ENCODE results near the gene PLD3. TPM values are rescaled to one million over a fixed set of nuclear protein-coding genes. Genes with fewer than 3 reads are reported as not detected.
"Not testable (repeated sequence)": the region's sequence is repeated elsewhere in the genome, so short reads cannot be mapped to it uniquely, and the experiment has no call there.

PLD3 gene
- total RNA-seq, 1 experiment from 2014 or later: 211 TPM

- DNase-seq (ENCODE audit: low read depth): no peak
Observed at GRCh38 chr19:40389404-40390083, 41.0 kb downstream of the PLD3 start.

GRCh38 chr19:40390084-40390742 lies 41.7 kb downstream of the PLD3 start, which contains the start of gene HIPK4:
Gene HIPK4 (minus strand): TSS chr19:40390181. CDS start chr19:40389902, 279 bp downstream.
- DNase-seq (ENCODE audit: low read depth): no peak

DNA sequence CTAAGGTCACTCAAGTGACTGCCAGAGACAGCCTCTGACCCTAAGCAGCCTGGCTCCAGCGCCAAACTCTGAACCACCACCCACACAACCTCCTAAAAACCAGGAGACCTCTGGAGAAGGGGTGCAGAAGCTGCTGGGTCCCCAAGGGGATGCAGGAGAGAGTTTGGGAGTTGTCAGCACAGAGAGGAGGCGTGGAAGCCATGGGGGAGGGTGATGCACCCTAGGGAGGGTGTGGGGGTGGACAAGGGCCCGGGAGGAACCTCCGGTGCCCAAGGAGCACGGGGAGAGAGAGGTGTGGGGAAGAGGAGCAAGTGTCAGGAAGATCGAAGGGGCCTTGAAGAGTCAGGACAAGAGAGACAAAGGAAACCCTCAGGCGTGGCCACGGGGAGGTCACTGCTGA lies 43.6 kb downstream of the PLD3 start:
- DNase-seq (ENCODE audit: low read depth): no peak

- DNase-seq (ENCODE audit: low read depth): no peak
Observed at GRCh38 chr19:40392894-40393517, 44.5 kb downstream of the PLD3 start.

DNA sequence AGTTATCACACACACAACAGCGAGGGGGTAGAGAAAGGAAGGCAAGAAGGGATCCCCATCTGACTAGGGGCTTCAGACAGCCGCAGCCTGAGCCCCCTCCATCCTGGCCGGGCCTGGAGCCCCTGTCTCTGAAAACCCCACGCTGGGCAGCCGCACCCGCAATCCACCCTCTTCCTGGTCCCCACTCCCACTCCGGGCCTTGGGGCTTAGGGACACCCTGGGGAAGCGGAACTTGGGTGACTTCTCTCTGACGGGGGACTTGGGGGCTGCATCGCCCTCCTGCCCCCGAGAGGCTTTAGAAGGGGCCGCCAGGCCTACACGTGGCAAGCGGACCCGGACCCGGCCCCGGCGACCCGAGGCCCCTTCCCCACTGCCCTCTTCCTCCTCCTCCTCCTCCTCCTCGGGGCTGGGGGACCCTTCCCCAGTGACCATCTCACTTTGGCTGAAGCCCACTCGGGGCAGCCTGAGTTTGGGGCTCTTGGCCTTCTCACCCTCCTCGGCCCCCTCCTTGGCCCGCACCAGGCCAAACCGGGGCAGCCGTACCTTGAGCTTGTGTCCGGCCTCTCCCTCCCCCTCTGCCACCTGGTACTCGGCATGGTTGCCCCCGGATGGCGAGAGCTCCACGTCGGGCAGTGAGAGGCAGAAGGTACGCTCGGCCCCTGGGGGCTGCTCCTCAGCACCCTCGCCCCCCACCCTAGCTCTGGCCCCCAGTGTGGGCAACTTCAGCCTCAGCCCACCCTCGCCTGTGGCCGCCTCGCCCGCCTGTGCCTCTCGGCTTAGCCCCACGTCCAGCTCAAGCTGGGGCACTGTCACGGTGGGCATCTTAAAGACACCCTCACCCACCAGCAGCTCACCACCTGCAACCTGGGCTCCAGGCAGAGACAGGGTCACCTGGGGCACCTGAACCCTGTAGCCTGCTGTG lies 45.7 kb downstream of the PLD3 start:
- DNase-seq (ENCODE audit: low read depth): no peak

DNA sequence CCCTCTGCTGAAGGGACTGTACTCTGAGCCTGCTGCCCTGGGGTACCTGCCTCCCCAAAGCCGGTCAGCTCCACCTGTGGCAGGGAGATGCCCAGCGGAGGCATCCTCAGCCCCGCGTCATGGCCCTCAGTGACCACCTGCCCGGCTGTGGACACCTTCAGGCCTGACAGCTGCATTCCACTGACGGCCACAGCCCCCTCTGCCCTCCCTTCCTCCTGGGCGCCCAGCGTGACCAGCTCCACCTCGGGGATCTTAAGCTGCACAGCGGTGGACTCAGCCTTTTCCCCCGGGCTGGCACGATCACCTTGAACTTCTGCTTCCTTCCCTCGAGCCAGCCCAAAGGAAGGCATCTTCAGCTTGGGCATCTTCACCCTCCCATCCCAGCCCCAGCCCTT lies 46.3 kb downstream of the PLD3 start:
- no peak for DNase-seq (ENCODE audit: low read depth)

GRCh38 chr19:40395956-40396355 lies 47.5 kb downstream of the PLD3 start:
- no peak for DNase-seq (ENCODE audit: low read depth)

- no peak for DNase-seq (ENCODE audit: low read depth)
Observed at GRCh38 chr19:40396886-40397567, 48.5 kb downstream of the PLD3 start.

DNA sequence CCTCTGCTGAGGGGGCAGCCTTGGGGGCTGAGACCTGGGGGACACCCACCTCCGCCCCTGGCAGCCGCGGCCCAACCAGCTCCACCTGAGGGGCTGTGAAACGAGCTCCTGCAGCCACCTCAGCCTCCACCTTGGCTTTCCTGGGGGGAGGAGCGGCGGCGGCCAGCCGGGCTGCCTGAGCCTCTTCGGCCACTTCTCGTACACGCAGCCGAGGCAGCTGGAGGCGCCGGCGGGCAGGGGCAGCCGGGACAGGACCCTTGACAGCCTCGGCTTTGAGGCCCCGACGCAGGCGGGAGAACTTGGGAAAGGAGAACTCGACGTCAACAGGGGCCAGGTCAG lies 49.0 kb downstream of the PLD3 start:
- no peak for DNase-seq (ENCODE audit: low read depth)

GRCh38 chr19:40398417-40399131 lies 50.1 kb downstream of the PLD3 start:
- DNase-seq (ENCODE audit: low read depth): no peak

DNA sequence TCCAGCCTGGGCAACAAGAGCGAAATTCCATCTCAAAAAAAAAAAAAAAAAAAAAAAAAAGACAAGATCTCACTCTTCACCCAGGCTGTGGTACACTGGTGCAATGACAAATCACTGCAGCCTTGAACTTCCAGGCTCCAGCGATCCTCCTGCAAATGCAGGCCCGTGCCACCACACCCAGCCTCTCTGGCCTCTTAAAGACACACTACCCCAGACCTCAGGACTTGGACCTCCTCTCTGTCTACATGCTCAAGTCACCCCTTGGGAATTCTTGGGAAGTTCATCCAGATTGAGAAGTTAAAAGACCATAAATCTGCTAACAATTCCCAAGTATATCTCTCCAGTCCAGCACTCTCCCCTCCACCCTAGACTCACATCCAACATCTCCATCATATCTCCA lies 52.1 kb downstream of the PLD3 start:
- no peak for DNase-seq (ENCODE audit: low read depth)

GRCh38 chr19:40403262-40403984 lies 54.9 kb downstream of the PLD3 start:
- DNase-seq (ENCODE audit: low read depth): peak; percentile 87

- no peak for DNase-seq (ENCODE audit: low read depth)
Observed at GRCh38 chr19:40407714-40408597, 59.5 kb downstream of the PLD3 start.

GRCh38 chr19:40408598-40408925 lies 60.1 kb downstream of the PLD3 start:
- not testable (repeated sequence) for DNase-seq (ENCODE audit: low read depth)

DNA sequence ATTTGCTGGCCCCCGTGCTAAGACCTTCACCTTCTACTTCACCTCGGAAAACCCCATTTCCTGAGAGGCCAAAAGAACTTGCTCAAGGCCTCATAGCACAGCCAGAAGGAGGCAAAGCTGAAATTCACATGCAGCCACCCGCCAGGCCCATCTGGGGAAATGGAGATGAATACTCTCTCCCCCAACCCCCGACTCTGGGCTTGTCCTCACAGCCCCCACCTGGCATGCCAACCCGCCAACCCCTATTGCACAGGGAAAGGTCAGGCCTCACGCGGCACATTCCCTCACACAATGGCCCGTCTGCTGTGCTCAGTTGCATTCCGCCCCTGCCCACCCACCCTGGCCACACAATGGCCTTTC lies 61.5 kb downstream of the PLD3 start:
- DNase-seq (ENCODE audit: low read depth): no peak

GRCh38 chr19:40411125-40411842 lies 62.8 kb downstream of the PLD3 start:
- DNase-seq (ENCODE audit: low read depth): no peak

DNA sequence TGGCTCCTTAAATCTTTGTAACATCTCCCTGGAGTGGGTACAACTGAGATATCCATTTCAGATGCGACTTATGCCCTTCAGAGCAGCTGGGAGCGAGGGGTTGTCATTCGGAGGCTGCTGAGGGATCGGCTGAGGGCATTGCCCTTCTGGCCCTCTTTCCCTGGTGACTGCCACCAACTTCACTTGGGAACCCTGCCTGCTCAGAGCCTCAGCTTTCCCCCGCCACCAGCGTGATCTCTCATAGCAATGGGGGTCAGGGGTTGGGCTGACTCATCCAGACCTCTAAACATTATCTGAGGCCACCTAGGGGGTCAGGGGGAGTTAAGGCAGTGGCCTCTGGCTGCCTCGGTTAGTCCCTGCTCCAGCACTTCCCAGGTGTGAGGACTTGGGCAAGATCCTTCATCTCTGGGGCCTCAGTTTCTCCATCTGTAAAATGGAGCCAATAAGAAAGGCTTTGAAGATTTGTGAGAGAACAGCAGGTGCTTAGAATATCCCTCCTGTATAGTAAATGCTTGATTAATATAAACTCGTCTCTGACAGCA lies 63.5 kb downstream of the PLD3 start:
- DNase-seq (ENCODE audit: low read depth): no peak

- DNase-seq (ENCODE audit: low read depth): no peak
Observed at GRCh38 chr19:40412866-40413265, 64.4 kb downstream of the PLD3 start.

Measured in M059J (cell line).